Measurements from ENCODE around the gene ESYT2. TPM values are rescaled to one million over a fixed set of nuclear protein-coding genes. Genes with fewer than 3 reads are reported as not detected.
A peak's percentile ranks its signal among the peaks of the same experiment; 100 is the strongest.

ESYT2 gene
- total RNA-seq, 1 experiment from 2014 or later = 39.0 TPM

DNA sequence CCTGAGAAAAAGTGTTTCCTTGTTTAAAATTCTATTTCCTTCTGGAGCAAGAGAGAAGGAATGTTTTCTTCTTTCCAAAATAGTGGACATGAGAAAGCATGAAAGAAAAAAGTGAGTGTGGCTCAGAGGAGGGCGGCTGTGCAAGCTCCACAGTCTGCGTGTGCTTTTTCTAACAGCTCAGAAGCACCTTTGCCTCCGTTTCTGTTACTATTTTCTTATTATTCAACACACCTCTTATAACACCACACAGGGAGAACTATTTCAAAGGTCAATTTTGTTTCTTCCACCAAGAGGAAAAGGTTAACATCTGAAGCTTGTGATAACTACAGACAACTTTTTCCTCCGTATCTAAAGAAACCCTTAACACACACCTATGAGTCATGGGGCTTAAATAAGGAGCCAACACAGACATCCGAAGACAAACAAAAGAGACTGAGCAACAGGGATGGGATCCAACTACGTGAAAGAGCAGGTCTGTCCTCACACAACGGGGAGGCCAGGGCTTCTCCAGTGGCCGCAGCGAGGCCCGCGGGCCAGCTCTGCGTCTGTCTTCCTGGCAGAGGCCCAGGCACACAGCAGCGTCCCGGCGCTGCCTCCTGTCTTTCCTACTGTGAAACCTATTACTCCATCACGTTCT, 88.5 kb downstream of the ESYT2 start:
- no peak for TF ChIP-seq CTCF (conservative IDR thresholded peaks at IDR 0.05)
- H3K27me3 ChIP-seq (ENCODE audit: insufficient read depth, low read length) = no peaks in the 10 kb centered on the region
- no peak overlapping the region for H3K9ac ChIP-seq (ENCODE audit: extremely low read depth, insufficient read length, low read length)
- H3K4me1 Mint-ChIP-seq = no peaks in the 10 kb centered on the region
- no peak overlapping the region for H3K4me2 ChIP-seq (ENCODE audit: insufficient read depth, insufficient read length, low read length)
- no peaks in the 10 kb centered on the region for H3K9me3 Mint-ChIP-seq
- no peak overlapping the region for H3K27ac ChIP-seq (ENCODE audit: insufficient read length, low read depth, low read length)
- no peaks in the 10 kb centered on the region for H3K79me2 ChIP-seq (ENCODE audit: insufficient read depth, low read length)
- no peaks in the 10 kb centered on the region for H3K23me2 ChIP-seq (ENCODE audit: insufficient read length, low read depth, low read length, poor library complexity, severe bottlenecking)
- no peak overlapping the region for H2BK5ac ChIP-seq (ENCODE audit: insufficient read length, low read length)
- H2BK120ac ChIP-seq (ENCODE audit: low read depth, low read length, poor library complexity, severe bottlenecking) = no peak overlapping the region
- no peak overlapping the region for H3T11ph ChIP-seq (ENCODE audit: low read length)
- no peak overlapping the region for H4K5ac ChIP-seq (ENCODE audit: insufficient read length, low read depth, low read length)
- no peak overlapping the region for H3K56ac ChIP-seq (ENCODE audit: insufficient read length, low read depth, low read length)
- H3K36me3 Mint-ChIP-seq (ENCODE audit: insufficient read depth in 1 of 3, low read depth in 3 of 3) = peaks cover 10 to 70% (median 68%) of the 10 kb centered on the region in 3 experiments; a peak in 6 of 7 replicates
- no peak overlapping the region for H3K14ac ChIP-seq (ENCODE audit: insufficient read depth, low read length)
- no peaks in the 10 kb centered on the region for H4K20me1 ChIP-seq (ENCODE audit: control insufficient read depth, insufficient read depth, insufficient read length)
- DNase-seq = no peak
- no peaks in the 10 kb centered on the region for H3K4me1 ChIP-seq (ENCODE audit: insufficient read depth, low read length)
- H3K9me3 ChIP-seq (ENCODE audit: control insufficient read depth, low read depth, low read length) = no peaks in the 10 kb centered on the region
- H4K91ac ChIP-seq (ENCODE audit: insufficient read length, low read depth, low read length) = no peak overlapping the region
- no peak overlapping the region for H2AK5ac ChIP-seq (ENCODE audit: insufficient read length, low read length)
- H3K23ac ChIP-seq (ENCODE audit: insufficient read length, low read depth, low read length) = no peak overlapping the region
- WGBS (ENCODE audit: extremely low coverage, insufficient read length, low lambda C conversion rate) = no CpG with 5 or more reads among the region's 16 CpGs
- no peak overlapping the region for H4K8ac ChIP-seq (replicated peaks; ENCODE audit: insufficient read length, low read depth, low read length)
- H2AFZ ChIP-seq (ENCODE audit: low read length) = no peak overlapping the region
- H3K4me3 Mint-ChIP-seq = no peak overlapping the region
- no peaks in the 10 kb centered on the region for H3K79me1 ChIP-seq (ENCODE audit: insufficient read depth, low read depth, low read length, poor library complexity, severe bottlenecking)
- H3K27me3 Mint-ChIP-seq (ENCODE audit: low read depth) = no peaks in the 10 kb centered on the region; the same call in 1 of the 2 replicates
- H2BK12ac ChIP-seq (ENCODE audit: insufficient read length, low read depth, low read length) = no peak overlapping the region
- no peak overlapping the region for H2BK20ac ChIP-seq (ENCODE audit: low read depth, low read length, poor library complexity, severe bottlenecking)
- no peak overlapping the region for H3K4ac ChIP-seq (ENCODE audit: low read depth, low read length)
- H3K18ac ChIP-seq (ENCODE audit: insufficient read length, low read depth, low read length) = no peak overlapping the region
- no peak overlapping the region for H2BK15ac ChIP-seq (ENCODE audit: low read depth, low read length)
- H3K27ac Mint-ChIP-seq = peak overlapping the region in 2 of 3 experiments; percentile 28 to 40; a peak in 2 of 7 replicates
